K562 (cell line): ENCODE results near the gene STK11. TPM values are rescaled to one million over a fixed set of nuclear protein-coding genes. Genes with fewer than 3 reads are reported as not detected.

ENCODE experiments used
- ARID2 ChIP-seq: fragments of 450-650 bp; IDR thresholded peaks from 2 replicates; pipeline ENCODE4 v1.6.1; 2017; ENCODE audit warnings: antibody characterized with exemption, mild to moderate bottlenecking
- CHD2 ChIP-seq: IDR thresholded peaks from 2 replicates; pipeline ENCODE4 v1.6.1; 2011; ENCODE audit warnings: low read depth, low read length
- EP300 ChIP-seq: IDR thresholded peaks from 2 replicates; pipeline ENCODE4 v1.6.1; 2012; ENCODE audit warnings: low read length, improper control_type of control experiment
- HNRNPH1 ChIP-seq: fragments of 200-400 bp; formaldehyde crosslinking; optimal IDR thresholded peaks from 2 replicates; pipeline ENCODE3; 2017; ENCODE audit warnings: low read depth, mild to moderate bottlenecking, low read length, moderate library complexity
- KDM1A ChIP-seq, 2 experiments: fragments of 450-650 bp; IDR thresholded peaks; 2 replicates each; pipeline ENCODE4 v1.6.1; 2016; ENCODE audit warnings: mild to moderate bottlenecking in 2 of 2
- MBD2 ChIP-seq: sonication (generic); IDR thresholded peaks from 2 replicates; pipeline ENCODE4 v1.6.1; 2016; ENCODE audit warnings: low read depth, borderline replicate concordance
- RBFOX2 ChIP-seq: fragments of 200-400 bp; formaldehyde crosslinking; IDR thresholded peaks from 2 replicates; pipeline ENCODE4 v1.6.1; 2017; ENCODE audit warnings: low read depth, mild to moderate bottlenecking, low read length, moderate library complexity
- SMARCA4 ChIP-seq: fragments of 450-650 bp; IDR thresholded peaks from 2 replicates; pipeline ENCODE4 v1.6.1; 2016
- TCF7 ChIP-seq: sonication (generic); IDR thresholded peaks from 2 replicates; pipeline ENCODE4 v1.6.1; 2016; ENCODE audit warnings: antibody characterized with exemption, borderline replicate concordance
- ZNF24 ChIP-seq: fragments of 450-650 bp; IDR thresholded peaks from 2 replicates; pipeline ENCODE4 v1.6.1; 2016
- ZNF778 ChIP-seq: fragments of 450-650 bp; formaldehyde crosslinking; IDR thresholded peaks from 2 replicates; pipeline ENCODE4 v1.4.0; 2020; ENCODE audit warnings: mild to moderate bottlenecking, moderate library complexity
- polyA plus RNA-seq, 8 experiments: library from polyadenylated mRNA; depleted of rRNA in 4 of 8; stranded (reverse) in 5 of 8; unstranded in 3 of 8; fragments of >200 nt; fragmentation: Nextera tagmentation in 2 of 8; fragmentation: Illumina TruSeq in 1 of 8; extraction: Ambion mirVana in 2 of 8; extraction: Trizol in 1 of 8; gene quantifications; 2 replicates each; pipeline versions ENCODE4 v1.2.1 to v1.2.3, GENCODE V29; 2011 to 2014; ENCODE audit warnings: inconsistent platforms in 1 of 8, missing spikeins in 1 of 8
- total RNA-seq, 7 experiments: library from RNA; depleted of rRNA in 6 of 7; stranded (reverse); fragments of >200 nt in 6 of 7; fragmentation: Illumina TruSeq in 2 of 7; extraction: Trizol in 2 of 7; gene quantifications; 2 replicates each; pipeline versions ENCODE4 v1.2.1 to v1.2.3, GENCODE V29; 2011 to 2021; ENCODE audit warnings: low replicate concordance in 1 of 7
- TF ChIP-seq, protein P1 (sequence below): fragments of 450-650 bp; IDR thresholded peaks from 2 replicates; pipeline ENCODE4 v1.6.1; 2016; ENCODE audit warnings: antibody characterized with exemption
- TF ChIP-seq, protein P2 (sequence below): fragments of 450-650 bp; conservative IDR thresholded peaks from 2 replicates; pipeline ENCODE4 v1.6.1; 2016; ENCODE audit warnings: missing genetic modification characterization, low read depth, mild to moderate bottlenecking, missing compliant biosample characterization, moderate library complexity
- TF ChIP-seq, protein P3 (sequence below): fragments of 450-650 bp; IDR thresholded peaks from 2 replicates; pipeline ENCODE4 v1.6.1; 2016
- TF ChIP-seq, protein P4 (sequence below): fragments of 450-650 bp; IDR thresholded peaks from 2 replicates; pipeline ENCODE4 v1.6.1; 2014; ENCODE audit warnings: low read depth, mild to moderate bottlenecking, moderate library complexity, borderline replicate concordance
- TF ChIP-seq, protein P5 (sequence below): fragments of 450-650 bp; formaldehyde crosslinking; IDR thresholded peaks from 2 replicates; pipeline ENCODE4 v1.4.0; 2020; ENCODE audit warnings: mild to moderate bottlenecking

Gene STK11
- total and polyA plus RNA-seq, 9 of the 15 experiments (the other 6 are each of a cell fraction or from before 2014, with no cell fraction given) = 0.15 to 96.5 (median 31.7) TPM

DNA sequence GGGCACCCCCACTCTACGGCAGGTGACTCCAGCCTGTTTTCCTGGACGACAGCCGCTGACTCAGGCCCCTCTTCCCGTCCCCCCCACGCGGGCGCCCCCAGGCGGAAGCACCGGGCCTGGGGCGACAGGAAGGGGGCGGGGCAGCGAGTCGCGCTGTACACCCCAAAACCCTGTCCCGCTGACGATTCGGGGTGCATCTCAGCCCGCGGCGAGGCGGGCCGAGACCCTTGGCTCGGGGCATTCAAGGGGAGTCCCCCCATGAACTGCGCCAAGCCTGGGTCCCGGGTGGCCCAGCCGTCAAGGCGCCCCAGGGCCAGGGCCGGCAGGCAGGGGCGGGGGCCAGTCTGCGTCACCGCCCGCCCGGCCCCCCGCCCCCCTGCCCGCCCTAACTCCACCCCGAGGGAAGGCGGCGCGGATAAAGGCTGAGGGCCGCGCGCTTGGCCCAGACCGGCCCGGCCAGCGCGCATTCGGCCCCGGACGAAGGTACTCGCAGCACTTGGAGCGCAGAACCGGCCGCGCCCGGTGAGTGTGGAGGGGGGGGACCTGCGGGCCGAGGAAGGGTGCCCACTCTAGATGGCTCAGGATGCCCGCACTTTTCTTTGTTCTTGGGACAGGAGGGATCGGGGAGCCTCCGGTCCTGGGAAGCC lies 42.7 kb downstream of the STK11 start, which contains the start of gene MIDN (continued):
- TF ChIP-seq, protein P1, sequence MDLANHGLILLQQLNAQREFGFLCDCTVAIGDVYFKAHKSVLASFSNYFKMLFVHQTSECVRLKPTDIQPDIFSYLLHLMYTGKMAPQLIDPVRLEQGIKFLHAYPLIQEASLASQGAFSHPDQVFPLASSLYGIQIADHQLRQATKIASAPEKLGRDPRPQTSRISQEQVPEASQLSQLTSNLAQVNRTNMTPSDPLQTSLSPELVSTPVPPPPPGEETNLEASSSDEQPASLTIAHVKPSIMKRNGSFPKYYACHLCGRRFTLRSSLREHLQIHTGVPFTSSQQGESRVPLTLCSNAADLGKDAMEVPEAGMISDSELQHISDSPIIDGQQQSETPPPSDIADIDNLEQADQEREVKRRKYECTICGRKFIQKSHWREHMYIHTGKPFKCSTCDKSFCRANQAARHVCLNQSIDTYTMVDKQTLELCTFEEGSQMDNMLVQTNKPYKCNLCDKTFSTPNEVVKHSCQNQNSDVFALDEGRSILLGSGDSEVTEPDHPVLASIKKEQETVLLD = no peak; the same call in 1 of the 2 replicates
- TF ChIP-seq ZNF778 (CRISPR knock-in tag) (no peak), HNRNPH1 (no peak), MBD2 (0 out of 2 replicates have a peak, but pooled peaks have one; percentile 15), ZNF24 (no peak; the same call in 1 of the 2 replicates), ARID2 (no peak), TCF7 (no peak), CHD2 (0 out of 2 replicates have a peak, but pooled peaks have one; percentile 34), EP300 (0 out of 2 replicates have a peak, but pooled peaks have one; percentile 20), SMARCA4 (peak; percentile 45; the same call in 1 of the 2 replicates), RBFOX2 (peak; percentile 75), KDM1A (IDR thresholded peaks at IDR 0.05) (no peak)
- TF ChIP-seq, protein P2, sequence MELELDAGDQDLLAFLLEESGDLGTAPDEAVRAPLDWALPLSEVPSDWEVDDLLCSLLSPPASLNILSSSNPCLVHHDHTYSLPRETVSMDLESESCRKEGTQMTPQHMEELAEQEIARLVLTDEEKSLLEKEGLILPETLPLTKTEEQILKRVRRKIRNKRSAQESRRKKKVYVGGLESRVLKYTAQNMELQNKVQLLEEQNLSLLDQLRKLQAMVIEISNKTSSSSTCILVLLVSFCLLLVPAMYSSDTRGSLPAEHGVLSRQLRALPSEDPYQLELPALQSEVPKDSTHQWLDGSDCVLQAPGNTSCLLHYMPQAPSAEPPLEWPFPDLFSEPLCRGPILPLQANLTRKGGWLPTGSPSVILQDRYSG (tag) = no peak
- TF ChIP-seq, protein P3, sequence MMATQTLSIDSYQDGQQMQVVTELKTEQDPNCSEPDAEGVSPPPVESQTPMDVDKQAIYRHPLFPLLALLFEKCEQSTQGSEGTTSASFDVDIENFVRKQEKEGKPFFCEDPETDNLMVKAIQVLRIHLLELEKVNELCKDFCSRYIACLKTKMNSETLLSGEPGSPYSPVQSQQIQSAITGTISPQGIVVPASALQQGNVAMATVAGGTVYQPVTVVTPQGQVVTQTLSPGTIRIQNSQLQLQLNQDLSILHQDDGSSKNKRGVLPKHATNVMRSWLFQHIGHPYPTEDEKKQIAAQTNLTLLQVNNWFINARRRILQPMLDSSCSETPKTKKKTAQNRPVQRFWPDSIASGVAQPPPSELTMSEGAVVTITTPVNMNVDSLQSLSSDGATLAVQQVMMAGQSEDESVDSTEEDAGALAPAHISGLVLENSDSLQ = 0 out of 2 replicates have a peak, but pooled peaks have one; percentile 36
- TF ChIP-seq, protein P4, sequence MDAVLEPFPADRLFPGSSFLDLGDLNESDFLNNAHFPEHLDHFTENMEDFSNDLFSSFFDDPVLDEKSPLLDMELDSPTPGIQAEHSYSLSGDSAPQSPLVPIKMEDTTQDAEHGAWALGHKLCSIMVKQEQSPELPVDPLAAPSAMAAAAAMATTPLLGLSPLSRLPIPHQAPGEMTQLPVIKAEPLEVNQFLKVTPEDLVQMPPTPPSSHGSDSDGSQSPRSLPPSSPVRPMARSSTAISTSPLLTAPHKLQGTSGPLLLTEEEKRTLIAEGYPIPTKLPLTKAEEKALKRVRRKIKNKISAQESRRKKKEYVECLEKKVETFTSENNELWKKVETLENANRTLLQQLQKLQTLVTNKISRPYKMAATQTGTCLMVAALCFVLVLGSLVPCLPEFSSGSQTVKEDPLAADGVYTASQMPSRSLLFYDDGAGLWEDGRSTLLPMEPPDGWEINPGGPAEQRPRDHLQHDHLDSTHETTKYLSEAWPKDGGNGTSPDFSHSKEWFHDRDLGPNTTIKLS = 0 out of 2 replicates have a peak, but pooled peaks have one; percentile 7
- TF ChIP-seq, protein P5, sequence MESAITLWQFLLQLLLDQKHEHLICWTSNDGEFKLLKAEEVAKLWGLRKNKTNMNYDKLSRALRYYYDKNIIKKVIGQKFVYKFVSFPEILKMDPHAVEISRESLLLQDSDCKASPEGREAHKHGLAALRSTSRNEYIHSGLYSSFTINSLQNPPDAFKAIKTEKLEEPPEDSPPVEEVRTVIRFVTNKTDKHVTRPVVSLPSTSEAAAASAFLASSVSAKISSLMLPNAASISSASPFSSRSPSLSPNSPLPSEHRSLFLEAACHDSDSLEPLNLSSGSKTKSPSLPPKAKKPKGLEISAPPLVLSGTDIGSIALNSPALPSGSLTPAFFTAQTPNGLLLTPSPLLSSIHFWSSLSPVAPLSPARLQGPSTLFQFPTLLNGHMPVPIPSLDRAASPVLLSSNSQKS = no peak
